Measurements from ENCODE around the gene ACVR1C.

The ACVR1C gene

GRCh38 chr2:157557770-157558169, 70.9 kb downstream of the ACVR1C start:
- no peaks in the 10 kb centered on the region for H3K79me2 ChIP-seq (ENCODE audit: low read length)
- H3K9ac ChIP-seq (ENCODE audit: low read length) = no peak overlapping the region
- H3K4me3 ChIP-seq (ENCODE audit: low read length) = no peak overlapping the region
- no peaks in the 10 kb centered on the region for H3K27me3 ChIP-seq (ENCODE audit: low read depth, low read length)
- no peak for TF ChIP-seq CTCF (IDR thresholded peaks at IDR 0.05; ENCODE audit: low read depth, low read length)
- TF ChIP-seq EZH2phosphoT487 (IDR thresholded peaks at IDR 0.05; ENCODE audit: low read depth) = no peak
- no peaks in the 10 kb centered on the region for H4K20me1 ChIP-seq (ENCODE audit: insufficient read depth, low read length)
- no peaks in the 10 kb centered on the region for H3K36me3 ChIP-seq (replicated peaks; ENCODE audit: low read depth, low read length)
- no peaks in the 10 kb centered on the region for H3K4me1 ChIP-seq (ENCODE audit: low read length)
- no peaks in the 10 kb centered on the region for H3K9me3 ChIP-seq (ENCODE audit: insufficient read depth, low read length)
- H3K4me2 ChIP-seq (ENCODE audit: low read length) = no peak overlapping the region
- no peak overlapping the region for H2AFZ ChIP-seq (ENCODE audit: low read depth, low read length)
- H3K27ac ChIP-seq (ENCODE audit: low read length) = no peak overlapping the region

GRCh38 chr2:157540102-157540501, 88.6 kb downstream of the ACVR1C start:
- no peaks in the 10 kb centered on the region for H3K36me3 ChIP-seq (replicated peaks; ENCODE audit: low read depth, low read length)
- H3K79me2 ChIP-seq (ENCODE audit: low read length) = no peaks in the 10 kb centered on the region
- H3K27ac ChIP-seq (ENCODE audit: low read length) = no peak overlapping the region
- no peak for TF ChIP-seq CTCF (IDR thresholded peaks at IDR 0.05; ENCODE audit: low read depth, low read length)
- no peak for TF ChIP-seq EZH2phosphoT487 (IDR thresholded peaks at IDR 0.05; ENCODE audit: low read depth)
- H3K9me3 ChIP-seq (ENCODE audit: insufficient read depth, low read length) = no peaks in the 10 kb centered on the region
- H3K4me3 ChIP-seq (ENCODE audit: low read length) = no peak overlapping the region
- H3K4me2 ChIP-seq (ENCODE audit: low read length) = no peak overlapping the region
- H2AFZ ChIP-seq (ENCODE audit: low read depth, low read length) = no peak overlapping the region
- H3K9ac ChIP-seq (ENCODE audit: low read length) = no peak overlapping the region
- no peaks in the 10 kb centered on the region for H3K27me3 ChIP-seq (ENCODE audit: low read depth, low read length)
- no peaks in the 10 kb centered on the region for H3K4me1 ChIP-seq (ENCODE audit: low read length)
- H4K20me1 ChIP-seq (ENCODE audit: insufficient read depth, low read length) = no peaks in the 10 kb centered on the region

- Histone ChIP-seq H3K4me3 (ENCODE audit: low read length) (no peak overlapping the region), H2AFZ (ENCODE audit: low read depth, low read length) (no peak overlapping the region), H3K4me1 (ENCODE audit: low read length) (no peaks in the 10 kb centered on the region), H4K20me1 (ENCODE audit: insufficient read depth, low read length) (no peaks in the 10 kb centered on the region), H3K9me3 (ENCODE audit: insufficient read depth, low read length) (no peaks in the 10 kb centered on the region), H3K9ac (ENCODE audit: low read length) (no peak overlapping the region), H3K4me2 (ENCODE audit: low read length) (no peak overlapping the region), H3K27me3 (ENCODE audit: low read depth, low read length) (no peaks in the 10 kb centered on the region), H3K79me2 (ENCODE audit: low read length) (no peaks in the 10 kb centered on the region), H3K27ac (ENCODE audit: low read length) (no peak overlapping the region), H3K36me3 (replicated peaks; ENCODE audit: low read depth, low read length) (no peaks in the 10 kb centered on the region)
- no peak for TF ChIP-seq EZH2phosphoT487 (IDR thresholded peaks at IDR 0.05; ENCODE audit: low read depth)
- TF ChIP-seq CTCF (IDR thresholded peaks at IDR 0.05; ENCODE audit: low read depth, low read length) = no peak
Measured at GRCh38 chr2:157538064-157538463, 90.6 kb downstream of the ACVR1C start.

- no peaks in the 10 kb centered on the region for H3K79me2 ChIP-seq (ENCODE audit: low read length)
- no peak overlapping the region for H3K4me2 ChIP-seq (ENCODE audit: low read length)
- H2AFZ ChIP-seq (ENCODE audit: low read depth, low read length) = no peak overlapping the region
- H3K4me3 ChIP-seq (ENCODE audit: low read length) = no peak overlapping the region
- H3K4me1 ChIP-seq (ENCODE audit: low read length) = no peaks in the 10 kb centered on the region
- no peaks in the 10 kb centered on the region for H3K27me3 ChIP-seq (ENCODE audit: low read depth, low read length)
- H3K9me3 ChIP-seq (ENCODE audit: insufficient read depth, low read length) = no peaks in the 10 kb centered on the region
- no peak overlapping the region for H3K9ac ChIP-seq (ENCODE audit: low read length)
- no peaks in the 10 kb centered on the region for H3K36me3 ChIP-seq (replicated peaks; ENCODE audit: low read depth, low read length)
- no peaks in the 10 kb centered on the region for H4K20me1 ChIP-seq (ENCODE audit: insufficient read depth, low read length)
- H3K27ac ChIP-seq (ENCODE audit: low read length) = no peak overlapping the region
- no peak for TF ChIP-seq CTCF (IDR thresholded peaks at IDR 0.05; ENCODE audit: low read depth, low read length)
- TF ChIP-seq EZH2phosphoT487 (IDR thresholded peaks at IDR 0.05; ENCODE audit: low read depth) = no peak
Measured at GRCh38 chr2:157536815-157537214, 91.8 kb downstream of the ACVR1C start.
